SK-N-SH treated with all-trans-retinoic acid at 6 μM for 48 hours (cell line): Measurements from ENCODE around the gene TLE2.

Source experiments
- CREB5 ChIP-seq: fragments of 250-450 bp; sonication (Bioruptor Pico); IDR thresholded peaks from 2 replicates; pipeline ENCODE4 v1.5.1; 2020; ENCODE audit warnings: low read depth, mild to moderate bottlenecking, moderate library complexity
- OSR1 ChIP-seq: fragments of 250-450 bp; sonication (Bioruptor Pico); IDR thresholded peaks from 2 replicates; pipeline ENCODE4 v1.8.0; 2022; ENCODE audit warnings: moderate library complexity, mild to moderate bottlenecking, inconsistent platforms
- PATZ1 ChIP-seq: fragments of 250-450 bp; sonication (Bioruptor Pico); IDR thresholded peaks from 2 replicates; pipeline ENCODE4 v1.8.0; 2020; ENCODE audit warnings: mild to moderate bottlenecking, moderate library complexity, borderline replicate concordance
- POU6F1 ChIP-seq: fragments of 250-450 bp; sonication (Bioruptor Pico); IDR thresholded peaks from 2 replicates; pipeline ENCODE4 v1.8.0; 2021; ENCODE audit warnings: low read depth, mild to moderate bottlenecking, moderate library complexity, borderline replicate concordance
- SNAI2 ChIP-seq: fragments of 250-450 bp; sonication (Bioruptor Pico); IDR thresholded peaks from 2 replicates; pipeline ENCODE4 v1.5.0; 2020; ENCODE audit warnings: mild to moderate bottlenecking, moderate library complexity
- TCF4 ChIP-seq: fragments of 250-450 bp; sonication (Bioruptor Pico); IDR thresholded peaks from 2 replicates; pipeline ENCODE4 v1.8.0; 2021; ENCODE audit warnings: mild to moderate bottlenecking, moderate library complexity, borderline replicate concordance
- TOX ChIP-seq: fragments of 250-450 bp; sonication (Bioruptor Pico); IDR thresholded peaks from 2 replicates; pipeline ENCODE4 v1.8.0; 2021; ENCODE audit warnings: mild to moderate bottlenecking, moderate library complexity, borderline replicate concordance
- TSHZ2 ChIP-seq: fragments of 250-450 bp; sonication (Bioruptor Pico); IDR thresholded peaks from 2 replicates; pipeline ENCODE4 v1.5.0; 2020; ENCODE audit warnings: mild to moderate bottlenecking, moderate library complexity
- ZC3H10 ChIP-seq: fragments of 250-450 bp; sonication (Bioruptor Pico); IDR thresholded peaks from 2 replicates; pipeline ENCODE4 v1.5.1; 2021; ENCODE audit warnings: mild to moderate bottlenecking, moderate library complexity
- ZFP3 ChIP-seq: fragments of 250-450 bp; sonication (Bioruptor Pico); IDR thresholded peaks from 2 replicates; pipeline ENCODE4 v1.5.0; 2020; ENCODE audit warnings: mild to moderate bottlenecking, moderate library complexity
- ZFP30 ChIP-seq: fragments of 450-650 bp; formaldehyde crosslinking; IDR thresholded peaks from 2 replicates; pipeline ENCODE4 v1.5.0; 2022; ENCODE audit warnings: mild to moderate bottlenecking, moderate library complexity
- ZNF565 ChIP-seq: fragments of 450-650 bp; formaldehyde crosslinking; conservative IDR thresholded peaks from 2 replicates; pipeline ENCODE4 v1.5.0; 2020; ENCODE audit warnings: low read depth, mild to moderate bottlenecking, moderate library complexity
- ZNF70 ChIP-seq: fragments of 450-650 bp; formaldehyde crosslinking; IDR thresholded peaks from 2 replicates; pipeline ENCODE4 v1.5.0; 2020; ENCODE audit warnings: mild to moderate bottlenecking, moderate library complexity

GRCh38 chr19:3031607-3031867 is 2.5 kb upstream of the TLE2 start:
- no peak for TF ChIP-seq ZFP3 (CRISPR knock-in tag)
- TF ChIP-seq TSHZ2: no peak
- TF ChIP-seq SNAI2 (CRISPR knock-in tag): no peak
- TF ChIP-seq PATZ1 (CRISPR knock-in tag): no peak
- TF ChIP-seq ZFP30 (CRISPR knock-in tag): no peak
- TF ChIP-seq OSR1 (CRISPR knock-in tag): no peak
- TF ChIP-seq POU6F1 (CRISPR knock-in tag): no peak
- no peak for TF ChIP-seq CREB5 (CRISPR knock-in tag)
- TF ChIP-seq ZNF565 (CRISPR knock-in tag): no peak
- no peak for TF ChIP-seq ZNF70 (CRISPR knock-in tag)
- TF ChIP-seq TOX (CRISPR knock-in tag): no peak
- no peak for TF ChIP-seq TCF4 (CRISPR knock-in tag)
- TF ChIP-seq ZC3H10 (CRISPR knock-in tag): no peak
